H1 (cell line): ENCODE results near the gene LRRC4. TPM values are rescaled to one million over a fixed set of nuclear protein-coding genes. Genes with fewer than 3 reads are reported as not detected.

Experiments used
- CTCF ChIA-PET: fragments of 300-600 bp; sonication (Branson Sonifier 250); formaldehyde crosslinking; loops from one replicate; lab custom pipeline; 2021; ENCODE audit not compliant: partially characterized antibody; lab: Charles Lee
- POLR2A ChIA-PET: fragments of 300-600 bp; sonication (Branson Sonifier 250); formaldehyde crosslinking; loops from one replicate; lab custom pipeline; 2021; ENCODE audit warnings: inconsistent platforms; ENCODE audit not compliant: partially characterized antibody; lab: Charles Lee
- DNase-seq, 2 experiments: peaks; one replicate each; pipeline versions ENCODE4 v3.0.0 to v3.0.0-alpha.2; 2010 to 2022; ENCODE audit warnings: low spot score in 2 of 2, low read depth in 1 of 2, mixed read lengths in 1 of 2
- FAIRE-seq: peaks from 2 replicates; lab custom pipeline; 2011; peaks lifted over from hg19 to GRCh38; lab: Jason Lieb, UNC
- H2AFZ ChIP-seq: 2 replicates; pipeline ENCODE4 v1.8.1; 2012; ENCODE audit warnings: low read length, inconsistent platforms
- H2AK5ac ChIP-seq: 2 replicates; pipeline ENCODE4 v1.6.1; 2013; ENCODE audit warnings: low read depth, low read length
- H2BK120ac ChIP-seq: replicated peaks from 2 replicates; pipeline ENCODE3; 2013; ENCODE audit warnings: low read depth, low read length, inconsistent platforms
- H2BK12ac ChIP-seq: 2 replicates; pipeline ENCODE4 v1.6.1; 2013; ENCODE audit warnings: low read depth, low read length
- H2BK15ac ChIP-seq: 2 replicates; pipeline ENCODE4 v1.6.1; 2013; ENCODE audit warnings: low read length
- H2BK20ac ChIP-seq: 2 replicates; pipeline ENCODE4 v1.6.1; 2013; ENCODE audit warnings: low read length
- H2BK5ac ChIP-seq: 2 replicates; pipeline ENCODE4 v1.6.1; 2013; ENCODE audit warnings: low read depth, low read length
- H3K14ac ChIP-seq: 2 replicates; pipeline ENCODE4 v1.6.1; 2013; ENCODE audit warnings: inconsistent platforms; ENCODE audit not compliant: insufficient read length
- H3K18ac ChIP-seq: 2 replicates; pipeline ENCODE4 v1.6.1; 2013; ENCODE audit warnings: low read length; ENCODE audit errors: extremely low read depth
- H3K23ac ChIP-seq: 2 replicates; pipeline ENCODE4 v1.6.1; 2013; ENCODE audit warnings: inconsistent platforms; ENCODE audit not compliant: insufficient read length
- H3K23me2 ChIP-seq: 2 replicates; pipeline ENCODE4 v1.6.1; 2013; ENCODE audit warnings: low read depth, low read length
- H3K27ac ChIP-seq: 2 replicates; pipeline ENCODE4 v1.6.1; 2011; ENCODE audit warnings: low read depth, low read length, inconsistent platforms
- H3K27me3 ChIP-seq, 4 experiments: replicated peaks in 1 of 4; 1 replicate in 1 of 4; 2 replicates in 3 of 4; pipeline versions ENCODE4 v1.6.1 to v1.8.1; 2011 to 2013; ENCODE audit warnings: low read length in 3 of 4, mild to moderate bottlenecking in 3 of 4, inconsistent platforms in 2 of 4, mixed read lengths in 2 of 4, moderate library complexity in 1 of 4; ENCODE audit not compliant: control insufficient read depth in 3 of 4, insufficient read depth in 3 of 4; ENCODE audit errors: extremely low read depth in 1 of 4
- H3K36me3 ChIP-seq, 4 experiments: 2 replicates each; pipeline versions ENCODE4 v1.6.1 to v1.8.1; 2011 to 2013; ENCODE audit warnings: mild to moderate bottlenecking in 4 of 4, low read length in 3 of 4, moderate library complexity in 2 of 4, control low read depth in 1 of 4, inconsistent platforms in 1 of 4; ENCODE audit not compliant: insufficient read depth in 4 of 4, control insufficient read depth in 2 of 4
- H3K4ac ChIP-seq: replicated peaks from 2 replicates; pipeline ENCODE3; 2013; ENCODE audit warnings: low read length, low read depth, mixed read lengths, inconsistent platforms; ENCODE audit not compliant: insufficient read length
- H3K4me1 ChIP-seq, 4 experiments: replicated peaks in 1 of 4; 1 replicate in 1 of 4; 2 replicates in 3 of 4; pipeline versions ENCODE4 v1.6.1 to v1.8.1; 2011 to 2013; ENCODE audit warnings: low read length in 3 of 4, inconsistent platforms in 2 of 4, mixed read lengths in 1 of 4; ENCODE audit not compliant: insufficient read depth in 4 of 4, control insufficient read depth in 3 of 4
- H3K4me2 ChIP-seq, 2 experiments: 2 replicates each; pipeline versions ENCODE4 v1.6.1 to v1.8.1; 2011 to 2013; ENCODE audit warnings: low read depth in 2 of 2, low read length in 2 of 2, control low read depth in 1 of 2, inconsistent platforms in 1 of 2, mild to moderate bottlenecking in 1 of 2; ENCODE audit not compliant: insufficient read depth in 1 of 2
- H3K4me3 ChIP-seq, 4 experiments: fragments of 200-600, 300-600 bp in 1 of 4; sonication (generic), shearing (Covaris generic), sonication (Bioruptor Twin) in 1 of 4; 2 replicates each; pipeline versions ENCODE4 v1.5.1 to v1.8.1; 2011 to 2016; ENCODE audit warnings: low read length in 4 of 4, low read depth in 3 of 4, control low read depth in 2 of 4, inconsistent platforms in 2 of 4, mild to moderate bottlenecking in 2 of 4, mixed read lengths in 1 of 4, moderate library complexity in 1 of 4; ENCODE audit not compliant: insufficient read depth in 2 of 4; ENCODE audit errors: extremely low read depth in 1 of 4
- H3K56ac ChIP-seq: replicated peaks from 2 replicates; pipeline ENCODE3; 2013; ENCODE audit warnings: low read depth, mild to moderate bottlenecking, mixed read lengths, low read length, inconsistent platforms; ENCODE audit not compliant: insufficient read length
- H3K79me1 ChIP-seq: 2 replicates; pipeline ENCODE4 v1.6.1; 2013; ENCODE audit warnings: low read depth, low read length, control low read depth
- H3K79me2 ChIP-seq, 2 experiments: 2 replicates each; pipeline versions ENCODE4 v1.6.1 to v1.8.1; 2012 to 2013; ENCODE audit warnings: low read length in 2 of 2, mild to moderate bottlenecking in 2 of 2, inconsistent platforms in 1 of 2; ENCODE audit not compliant: insufficient read depth in 2 of 2, control insufficient read depth in 1 of 2
- H3K9ac ChIP-seq, 4 experiments: replicated peaks in 1 of 4; 1 replicate in 1 of 4; 2 replicates in 3 of 4; pipeline versions ENCODE4 v1.6.1 to v1.8.1; 2011 to 2013; ENCODE audit warnings: low read depth in 3 of 4, low read length in 3 of 4, control low read depth in 2 of 4, mild to moderate bottlenecking in 2 of 4, moderate library complexity in 2 of 4, inconsistent platforms in 1 of 4; ENCODE audit errors: extremely low read depth in 1 of 4
- H3K9me3 ChIP-seq, 2 experiments: 2 replicates each; pipeline versions ENCODE4 v1.6.1 to v1.8.1; 2012 to 2013; ENCODE audit warnings: mild to moderate bottlenecking in 2 of 2, moderate library complexity in 2 of 2, control low read depth in 1 of 2, inconsistent platforms in 1 of 2, low read depth in 1 of 2, low read length in 1 of 2, mixed read lengths in 1 of 2; ENCODE audit not compliant: insufficient read depth in 2 of 2
- H4K20me1 ChIP-seq, 2 experiments: replicated peaks in 1 of 2; 2 replicates each; pipeline versions ENCODE3 to v1.8.1; 2011 to 2013; ENCODE audit warnings: inconsistent platforms in 2 of 2, low read length in 2 of 2, mild to moderate bottlenecking in 1 of 2; ENCODE audit not compliant: insufficient read depth in 2 of 2, control insufficient read depth in 1 of 2
- H4K5ac ChIP-seq: 2 replicates; pipeline ENCODE4 v1.6.1; 2013; ENCODE audit warnings: low read length, low read depth, mixed read lengths, inconsistent platforms; ENCODE audit not compliant: insufficient read length
- H4K8ac ChIP-seq: 2 replicates; pipeline ENCODE4 v1.8.0; 2013; ENCODE audit warnings: mild to moderate bottlenecking, moderate library complexity, low read length, inconsistent platforms; ENCODE audit not compliant: insufficient read depth; ENCODE audit errors: extremely low read depth
- H4K91ac ChIP-seq: replicated peaks from 2 replicates; pipeline ENCODE3; 2013; ENCODE audit warnings: low read length, mixed read lengths, inconsistent platforms; ENCODE audit not compliant: insufficient read length
- BRCA1 ChIP-seq: IDR thresholded peaks from 2 replicates; pipeline ENCODE4 v1.6.1; 2012; ENCODE audit warnings: low read depth, low read length, improper control_type of control experiment
- JUN ChIP-seq: IDR thresholded peaks from 2 replicates; pipeline ENCODE4 v1.6.1; 2011; ENCODE audit warnings: low read depth, mild to moderate bottlenecking, improper control_type of control experiment, low read length
- KDM1A ChIP-seq: fragments of 200-600, 300-600 bp; sonication (generic); IDR thresholded peaks from 2 replicates; pipeline ENCODE4 v1.7.1; 2016; ENCODE audit warnings: mild to moderate bottlenecking, low read length, borderline replicate concordance
- KDM5A ChIP-seq: fragments of 200-600 bp; IDR thresholded peaks from 2 replicates; pipeline ENCODE4 v1.7.1; 2012; ENCODE audit warnings: mild to moderate bottlenecking, low read length, inconsistent platforms, mixed read lengths
- SIN3A ChIP-seq, 2 experiments: IDR thresholded peaks in 1 of 2; conservative IDR thresholded peaks in 1 of 2; 2 replicates each; pipeline ENCODE4 v1.6.1; 2011 to 2012; ENCODE audit warnings: low read length in 2 of 2, improper control_type of control experiment in 1 of 2, low read depth in 1 of 2, mild to moderate bottlenecking in 1 of 2
- WGBS, 2 experiments: shearing (Covaris generic) in 1 of 2; methylation state at CpG; one replicate each; pipeline versions ENCODE4 v1.1.6 to v1.1.7; 2013 to 2015; ENCODE audit warnings: low lambda C conversion rate in 2 of 2, mixed read lengths in 2 of 2, inconsistent platforms in 1 of 2, low coverage in 1 of 2, missing lambda C conversion rate in 1 of 2; ENCODE audit not compliant: insufficient replicate concordance in 2 of 2, insufficient coverage in 1 of 2, insufficient read length in 1 of 2; ENCODE audit errors: extremely low coverage in 1 of 2, missing lambda C conversion rate in 1 of 2; 5-methylcytosine and 5-hydroxymethylcytosine counted together
- polyA plus RNA-seq, 7 experiments: library from polyadenylated mRNA; depleted of rRNA in 3 of 7; stranded (reverse) in 5 of 7; unstranded in 2 of 7; fragments of >200 nt in 5 of 7; fragments of 200-250 nt in 2 of 7; gene quantifications; 1 replicate in 5 of 7; 2 replicates in 1 of 7; 4 replicates in 1 of 7; pipeline versions ENCODE4 v1.2.1 to v1.2.3, GENCODE V29; 2011 to 2013; ENCODE audit warnings: missing spikeins in 2 of 7, mixed read lengths in 2 of 7
- total RNA-seq: library from RNA; stranded (reverse); fragmentation: NEBNext Ultra II Directional; extraction: Animal tissue kit (Norgen Biotek cat#: 25700); gene quantifications from 2 replicates; pipeline ENCODE4 v1.2.1, GENCODE V29; 2021
- TF ChIP-seq, protein P1 (sequence below): IDR thresholded peaks from 2 replicates; pipeline ENCODE4 v1.6.1; 2011; ENCODE audit warnings: low read length, improper control_type of control experiment

The LRRC4 gene
- total and polyA plus RNA-seq, 2 of the 8 experiments (the other 6 are each of a cell fraction or from before 2014, with no cell fraction given), result 13.4 to 16.4 TPM

DNA sequence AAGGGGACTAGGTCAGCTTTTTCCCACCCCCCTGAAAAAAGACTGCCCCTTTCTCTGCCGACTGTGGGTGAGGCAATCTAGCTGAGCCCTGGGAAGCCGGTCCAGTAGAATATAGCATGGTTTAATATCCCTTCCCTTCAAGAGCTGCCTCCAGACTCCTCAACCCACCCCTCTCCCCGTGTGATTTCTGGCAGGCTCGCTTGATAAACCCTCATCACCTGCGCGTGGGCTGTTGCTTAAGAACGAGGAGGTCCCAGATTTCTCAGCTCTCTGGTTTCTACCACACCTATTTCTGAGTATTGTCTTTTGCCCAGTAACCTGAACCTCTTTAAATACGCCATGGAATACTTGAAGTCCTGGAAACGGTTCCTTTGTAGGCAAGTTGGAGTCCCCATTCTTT is 2.0 kb upstream of the LRRC4 start:
- H2BK5ac ChIP-seq, result no peak overlapping the region
- peaks cover 18 to 21% of the 10 kb centered on the region in 2 experiments for H4K20me1 ChIP-seq
- 83% methylated on average over 9 of the region's 9 CpGs; no CpG with 5 or more reads in 1 of the 2 experiments for WGBS, 2 experiments
- no peak overlapping the region for H3K14ac ChIP-seq
- H4K8ac ChIP-seq, result no peak overlapping the region
- FAIRE-seq (no peak), DNase-seq (no peak)
- no peak overlapping the region for H4K5ac ChIP-seq
- peaks cover 0 to 13% of the 10 kb centered on the region in 2 experiments; a peak in 1 of 4 replicates for H3K79me2 ChIP-seq
- H3K23me2 ChIP-seq, result peaks cover 15% of the 10 kb centered on the region
- H3K4me2 ChIP-seq, result peak overlapping the region; percentile 86 to 99; a peak in 3 of 4 replicates
- no peak overlapping the region for H2BK20ac ChIP-seq
- H3K27me3 ChIP-seq, result peaks cover 0 to 25% (median 10%) of the 10 kb centered on the region in 4 experiments; a peak in 5 of 7 replicates
- no peak overlapping the region for H2BK15ac ChIP-seq
- peaks cover 0 to 21% (median 13%) of the 10 kb centered on the region in 4 experiments; a peak in 5 of 7 replicates for H3K4me1 ChIP-seq
- no peak overlapping the region for H3K9ac ChIP-seq
- no peak overlapping the region for H3K4ac ChIP-seq
- no peaks in the 10 kb centered on the region for H3K9me3 ChIP-seq
- POLR2A ChIA-PET, result interaction anchor here (0.7 to 1.4 kb wide), 2 partner anchors 175 to 505 kb away, joined by 3 read pairs; no protein-coding TSS in a partner anchor
- H3K36me3 ChIP-seq, result peaks cover 0 to 4% (median 1%) of the 10 kb centered on the region in 4 experiments; a peak in 2 of 8 replicates
- peaks cover 2% of the 10 kb centered on the region; the same call in 1 of the 2 replicates for H3K79me1 ChIP-seq
- no peak overlapping the region for H4K91ac ChIP-seq
- no peak for TF ChIP-seq SIN3A (conservative IDR thresholded peaks at IDR 0.05 in 1 of 2, IDR thresholded peaks at IDR 0.05 in 1 of 2; ENCODE audit: low read depth in 1 of 2, low read length in 2 of 2)
- TF ChIP-seq KDM1A, result no peak
- no peak for TF ChIP-seq KDM5A
- no peak for TF ChIP-seq JUN
- TF ChIP-seq, protein P1, sequence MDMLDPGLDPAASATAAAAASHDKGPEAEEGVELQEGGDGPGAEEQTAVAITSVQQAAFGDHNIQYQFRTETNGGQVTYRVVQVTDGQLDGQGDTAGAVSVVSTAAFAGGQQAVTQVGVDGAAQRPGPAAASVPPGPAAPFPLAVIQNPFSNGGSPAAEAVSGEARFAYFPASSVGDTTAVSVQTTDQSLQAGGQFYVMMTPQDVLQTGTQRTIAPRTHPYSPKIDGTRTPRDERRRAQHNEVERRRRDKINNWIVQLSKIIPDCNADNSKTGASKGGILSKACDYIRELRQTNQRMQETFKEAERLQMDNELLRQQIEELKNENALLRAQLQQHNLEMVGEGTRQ, result no peak
- no peak for TF ChIP-seq BRCA1
- H3K56ac ChIP-seq, result no peak overlapping the region
- H2AFZ ChIP-seq, result no peak overlapping the region
- H2AK5ac ChIP-seq, result no peak overlapping the region
- no peak overlapping the region for H3K18ac ChIP-seq
- no peak overlapping the region for H3K23ac ChIP-seq
- H2BK12ac ChIP-seq, result no peak overlapping the region
- H3K4me3 ChIP-seq, result peak overlapping the region in 3 of 4 experiments; percentile 35 to 74 (median 37); a peak in 4 of 8 replicates
- no peak overlapping the region for H2BK120ac ChIP-seq
- H3K27ac ChIP-seq, result no peak overlapping the region
- CTCF ChIA-PET, result interaction anchor here (0.7 to 15.3 kb wide), 11 partner anchors 10 to 325 kb away, joined by 3 to 165 read pairs (median 5); no protein-coding TSS in a partner anchor
